Mammary epithelial cell (primary cell): ENCODE measurements around the gene ERG.

Source experiments
- CTCF ChIP-seq, 2 donors: IDR thresholded peaks in 1 of 2; conservative IDR thresholded peaks in 1 of 2; 2 replicates each; pipeline ENCODE4 v1.5.1; 2011 to 2012; ENCODE audit warnings: inconsistent platforms in 2 of 2, low read length in 2 of 2, mild to moderate bottlenecking in 2 of 2, control low read depth in 1 of 2, low read depth in 1 of 2; ENCODE audit not compliant: insufficient read depth in 1 of 2; ENCODE audit errors: extremely low read depth in 1 of 2
- EZH2 ChIP-seq: IDR thresholded peaks from 2 replicates; pipeline ENCODE4 v1.6.1; 2012; ENCODE audit warnings: low read length, inconsistent platforms, borderline replicate concordance

GRCh38 chr21:38359090-38359489, 139.2 kb downstream of the ERG start:
- TF ChIP-seq CTCF (conservative IDR thresholded peaks at IDR 0.05 in 1 of 2, IDR thresholded peaks at IDR 0.05 in 1 of 2; ENCODE audit: extremely low read depth in 1 of 2, insufficient read depth in 1 of 2, low read depth in 1 of 2, low read length in 2 of 2): no peak
- no peak for TF ChIP-seq EZH2
